Left ventricle myocardium inferior (tissue), 1 donor: ENCODE measurements around the gene EFEMP2. TPM values are rescaled to one million over a fixed set of nuclear protein-coding genes. Genes with fewer than 3 reads are reported as not detected.
"Not testable (repeated sequence)": the region's sequence is repeated elsewhere in the genome, so short reads cannot be mapped to it uniquely, and the experiment has no call there.

Experiments used
- DNase-seq: peaks from one replicate; pipeline ENCODE4 v3.0.0-alpha.2; 2020
- H3K27ac ChIP-seq: fragments of 200-600 bp; replicated peaks from 2 replicates; pipeline ENCODE4 v1.8.0; 2021
- H3K27me3 ChIP-seq: fragments of 200-600 bp; 2 replicates; pipeline ENCODE4 v1.8.0; 2021; ENCODE audit warnings: low read depth
- H3K36me3 ChIP-seq: fragments of 200-600 bp; 2 replicates; pipeline ENCODE4 v1.8.0; 2021
- H3K4me1 ChIP-seq: fragments of 200-600 bp; 2 replicates; pipeline ENCODE4 v1.8.0; 2021
- H3K4me3 ChIP-seq: fragments of 200-600 bp; 2 replicates; pipeline ENCODE4 v1.8.0; 2021; ENCODE audit warnings: mild to moderate bottlenecking, moderate library complexity
- H3K9me3 ChIP-seq: fragments of 200-600 bp; replicated peaks from 2 replicates; pipeline ENCODE4 v1.8.0; 2021
- CTCF ChIP-seq: fragments of 200-600 bp; IDR thresholded peaks from 2 replicates; pipeline ENCODE4 v1.8.0; 2021; ENCODE audit warnings: antibody characterized with exemption, mild to moderate bottlenecking, borderline replicate concordance
- intact Hi-C: fragments of 100-400 bp; cut with micrococcal nuclease; formaldehyde crosslinking; loops from one replicate; pipeline ENCODE4 v1.11.0; 2022
- total RNA-seq: library from RNA; stranded (reverse); fragmentation: NEBNext Ultra II Directional; extraction: Animal tissue kit (Norgen Biotek cat#: 25700); gene quantifications from one replicate; pipeline ENCODE4 v1.2.1, GENCODE V29; 2021
- donor health status: DM: no; HTN: yes; CAD: no; lungs with severe emphysema.

Gene EFEMP2
- total RNA-seq, 1 donor from 2014 or later = 85.1 TPM

GRCh38 chr11:65894034-65894591 lies 21.5 kb upstream of the EFEMP2 start:
- no peak for TF ChIP-seq CTCF
- peak overlapping the region; percentile 81 for H3K4me3 ChIP-seq
- DNase-seq = peak; percentile 64
- peak overlapping the region; percentile 99 for H3K27ac ChIP-seq
- no peaks in the 10 kb centered on the region for H3K36me3 ChIP-seq
- H3K9me3 ChIP-seq = no peaks in the 10 kb centered on the region
- H3K4me1 ChIP-seq = peaks cover 59% of the 10 kb centered on the region
- peaks cover 3% of the 10 kb centered on the region for H3K27me3 ChIP-seq
- intact Hi-C loops = no loop called here

- no peak for DNase-seq
- Histone ChIP-seq H3K27ac (peak overlapping the region; percentile 99), H3K27me3 (no peaks in the 10 kb centered on the region), H3K9me3 (no peaks in the 10 kb centered on the region), H3K36me3 (no peaks in the 10 kb centered on the region), H3K4me3 (peak overlapping the region; percentile 81), H3K4me1 (peaks cover 64% of the 10 kb centered on the region)
- TF ChIP-seq CTCF = no peak
- intact Hi-C loops = no loop called here
These were observed 20.2 kb upstream of the EFEMP2 start for GRCh38 chr11:65892661-65893317.

GRCh38 chr11:65892137-65892540 lies 19.5 kb upstream of the EFEMP2 start:
- intact Hi-C loops, H3K27me3 ChIP-seq, H3K9me3 ChIP-seq, DNase-seq, H3K36me3 ChIP-seq: not testable (repeated sequence)
- H3K27ac ChIP-seq = peak overlapping the region; percentile 99
- H3K4me3 ChIP-seq = peak overlapping the region; percentile 81
- peaks cover 70% of the 10 kb centered on the region for H3K4me1 ChIP-seq

- Histone ChIP-seq H3K9me3 (no peaks in the 10 kb centered on the region), H3K4me3 (peak overlapping the region; percentile 81), H3K36me3 (peaks cover 6% of the 10 kb centered on the region), H3K4me1 (peaks cover 77% of the 10 kb centered on the region), H3K27me3 (no peaks in the 10 kb centered on the region), H3K27ac (peak overlapping the region; percentile 99)
- TF ChIP-seq CTCF = peak; percentile 51
- DNase-seq = peak; percentile 64
- intact Hi-C loops = no loop called here
These were observed 18.9 kb upstream of the EFEMP2 start for GRCh38 chr11:65891219-65892136.

- intact Hi-C loops = no loop called here
- DNase-seq = peak; percentile 99
- H3K9me3 ChIP-seq = no peaks in the 10 kb centered on the region
- peak; percentile 35 for TF ChIP-seq CTCF
- H3K4me3 ChIP-seq = peak within 1 kb of the TSS; percentile 81
- peaks cover 79% of the 10 kb centered on the region for H3K4me1 ChIP-seq
- H3K27ac ChIP-seq = peak within 1 kb of the TSS; percentile 99
- peaks cover 14% of the 10 kb centered on the region for H3K36me3 ChIP-seq
- no peaks in the 10 kb centered on the region for H3K27me3 ChIP-seq
These were observed 18.0 kb upstream of the EFEMP2 start, which contains the start of gene CCDC85B for GRCh38 chr11:65890324-65891218. CCDC85B (plus strand) TSS chr11:65890673; CDS start chr11:65890784, 111 bp downstream.
